GM03348 (cell line): ENCODE data around the gene SMARCA4.
"Not testable (repeated sequence)": the region's sequence is repeated elsewhere in the genome, so short reads cannot be mapped to it uniquely, and the experiment has no call there.

Experiments used
- DNase-seq: peaks from one replicate; pipeline ENCODE4 v3.0.0; 2012; ENCODE audit warnings: low spot score

SMARCA4 gene

DNA sequence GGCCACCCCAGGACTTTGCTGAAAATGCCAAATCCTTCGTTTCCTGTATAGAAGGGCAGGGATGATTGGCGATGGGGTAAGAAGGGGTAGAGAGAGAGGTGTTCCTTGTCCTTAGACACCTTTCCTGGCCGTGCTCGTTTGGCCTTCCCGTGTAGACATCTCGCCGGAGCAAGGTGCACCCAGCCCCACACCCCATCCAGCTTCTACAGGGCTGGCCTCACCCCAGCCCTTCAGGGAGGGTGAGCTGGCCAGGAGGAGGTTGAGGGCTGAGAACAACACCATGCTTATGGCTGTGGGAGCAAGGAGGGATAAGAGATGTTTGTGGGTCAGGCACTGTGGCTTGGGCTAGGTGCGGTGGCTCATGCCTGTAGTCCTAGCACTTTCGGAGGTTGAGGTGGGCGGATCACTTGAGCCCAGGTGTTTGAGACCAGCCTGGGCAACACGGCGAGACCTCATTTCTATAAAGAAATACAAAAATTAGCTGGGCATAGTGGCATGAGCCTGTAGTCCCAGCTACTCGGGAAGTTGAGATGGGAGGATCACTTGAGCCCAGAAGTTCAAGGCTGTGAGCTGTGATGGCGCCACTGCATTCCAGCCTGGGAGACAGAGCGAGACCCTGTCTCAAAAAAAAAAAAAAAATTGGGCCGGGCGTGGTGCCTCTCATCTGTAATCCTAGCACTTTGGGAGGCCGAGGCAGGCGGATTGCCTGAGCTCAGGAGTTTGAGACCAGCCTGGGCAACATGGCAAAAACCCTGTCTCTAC, 15.5 kb downstream of the SMARCA4 start:
- DNase-seq: no peak

DNA sequence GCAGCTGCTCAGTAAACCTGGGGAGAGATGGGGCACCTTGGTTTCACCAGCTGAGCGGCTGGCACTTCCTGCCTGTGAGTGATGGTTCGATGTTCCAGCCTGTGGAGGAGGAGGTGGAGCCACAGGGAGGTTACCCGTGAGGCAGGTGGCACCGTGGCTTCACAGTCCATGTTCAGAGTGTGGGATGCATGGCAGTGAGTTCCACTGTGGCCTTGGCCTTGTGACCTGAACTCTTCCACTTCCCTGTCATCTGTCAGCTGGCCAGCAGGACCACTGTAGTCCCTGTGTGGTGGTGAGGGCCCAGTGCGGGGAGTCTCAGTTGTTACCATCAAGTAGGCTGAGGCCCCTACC, 16.9 kb downstream of the SMARCA4 start:
- no peak for DNase-seq

DNA sequence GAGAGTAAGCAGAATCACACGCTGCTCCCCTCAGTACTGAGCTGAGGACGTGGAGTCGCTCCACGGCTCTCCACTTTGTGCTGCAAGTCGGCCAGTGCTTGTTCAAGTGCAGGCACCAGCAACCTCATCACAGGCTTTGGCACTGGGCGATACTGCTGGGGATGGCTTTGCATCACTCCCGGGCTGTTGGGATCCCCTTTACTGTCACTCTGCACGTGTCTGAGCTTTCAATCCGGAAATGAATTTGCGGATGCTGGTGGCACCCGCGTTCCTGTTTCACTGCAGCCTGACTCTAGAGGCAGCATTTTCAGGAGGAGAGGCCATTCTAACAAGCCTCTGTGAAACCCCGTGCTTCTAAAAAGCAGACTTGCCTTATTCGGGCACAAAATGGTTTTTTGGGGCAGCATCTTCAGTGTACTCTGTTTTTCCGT, 19.1 kb downstream of the SMARCA4 start:
- no peak for DNase-seq

DNA sequence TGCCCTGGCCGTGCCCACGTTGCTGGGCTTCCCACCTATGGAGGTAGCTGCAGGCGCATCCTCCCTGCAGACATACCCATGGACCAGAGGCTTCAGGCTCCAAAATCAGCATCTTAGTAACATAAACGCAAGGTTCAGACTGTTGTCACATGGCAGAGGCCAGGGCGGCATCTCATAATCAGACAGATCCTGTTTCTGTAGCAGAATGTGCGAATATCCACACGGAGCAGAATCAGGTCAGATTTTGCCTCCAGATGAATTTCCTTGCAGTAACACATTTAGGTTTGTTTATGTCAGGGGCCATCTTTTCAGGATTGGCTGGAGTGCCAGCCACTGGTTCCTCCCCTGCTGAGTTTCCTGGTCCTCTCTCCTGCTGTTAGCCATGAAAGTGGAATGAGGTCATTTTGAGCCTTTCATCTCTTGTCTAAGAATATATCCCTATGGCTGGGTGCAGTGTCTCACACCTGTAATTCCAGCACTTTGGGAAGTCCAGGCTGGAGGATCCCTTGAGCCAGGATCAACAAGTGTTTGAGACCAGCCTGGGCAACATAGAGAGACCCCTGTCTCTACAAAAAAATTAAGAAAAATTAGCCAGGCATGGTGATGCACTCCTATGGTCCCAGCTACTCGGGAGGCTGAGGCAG, 20.5 kb downstream of the SMARCA4 start:
- DNase-seq: no peak

DNA sequence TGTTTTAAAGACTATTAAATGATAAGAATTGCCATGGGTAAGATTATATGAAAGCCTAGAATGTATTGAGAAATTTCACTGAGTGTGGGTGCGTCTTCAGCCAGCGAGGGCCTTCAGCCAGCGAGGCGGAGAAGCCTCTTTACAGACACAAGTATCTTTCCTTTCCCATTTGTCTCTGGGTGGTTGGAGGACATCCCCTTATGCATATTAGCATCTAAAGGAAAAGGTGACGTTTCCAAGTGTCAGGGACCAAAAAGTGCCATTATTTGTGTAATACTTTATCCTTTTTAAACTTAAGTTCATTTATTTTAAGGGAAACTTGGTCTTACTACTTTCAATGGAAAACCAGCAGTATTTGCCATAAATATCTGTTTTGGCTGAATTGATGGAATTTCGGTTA, 22.2 kb downstream of the SMARCA4 start:
- no peak for DNase-seq

DNA sequence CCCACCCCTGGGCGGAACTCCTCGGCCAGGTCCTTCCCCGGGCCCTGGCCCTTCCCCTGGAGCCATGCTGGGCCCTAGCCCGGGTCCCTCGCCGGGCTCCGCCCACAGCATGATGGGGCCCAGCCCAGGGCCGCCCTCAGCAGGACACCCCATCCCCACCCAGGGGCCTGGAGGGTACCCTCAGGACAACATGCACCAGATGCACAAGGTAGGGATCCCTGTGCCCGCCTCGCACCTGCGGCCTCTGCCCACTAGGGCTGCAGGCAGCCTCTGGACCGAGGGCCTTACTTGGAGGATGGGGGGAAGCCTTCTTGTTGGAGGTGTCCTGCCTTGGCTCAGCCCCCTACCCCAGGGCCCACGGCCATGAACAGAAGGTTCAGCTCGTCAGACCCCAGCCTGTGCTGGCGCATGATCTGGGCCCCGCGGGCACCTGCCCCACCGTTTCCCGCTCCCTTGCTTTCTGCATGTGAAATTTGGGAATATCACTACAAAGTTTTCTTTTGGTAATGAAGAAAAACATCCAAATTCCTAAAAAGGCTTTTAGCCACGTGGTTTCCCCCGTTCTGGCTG, 23.4 kb downstream of the SMARCA4 start:
- no peak for DNase-seq

DNA sequence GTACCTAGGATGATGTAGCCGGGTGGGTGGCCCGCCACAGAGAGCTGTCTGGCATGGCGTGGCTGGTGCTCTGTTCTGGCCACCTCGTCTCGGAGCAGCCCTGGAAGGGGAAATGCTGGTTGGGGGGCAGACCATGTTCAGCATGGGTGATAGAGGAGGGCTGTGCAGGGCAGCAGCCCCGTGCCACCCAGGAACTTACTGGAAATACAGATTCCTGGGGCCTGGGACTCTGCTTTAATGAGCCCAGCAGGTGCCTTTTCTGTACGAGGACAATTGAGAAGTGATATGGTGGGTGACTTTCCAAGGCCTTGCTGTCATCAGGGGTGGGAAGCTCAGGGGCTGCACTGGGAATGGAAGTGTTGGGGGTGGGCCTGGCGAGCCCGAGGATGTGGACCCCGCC, 24.7 kb downstream of the SMARCA4 start:
- DNase-seq: no peak

DNA sequence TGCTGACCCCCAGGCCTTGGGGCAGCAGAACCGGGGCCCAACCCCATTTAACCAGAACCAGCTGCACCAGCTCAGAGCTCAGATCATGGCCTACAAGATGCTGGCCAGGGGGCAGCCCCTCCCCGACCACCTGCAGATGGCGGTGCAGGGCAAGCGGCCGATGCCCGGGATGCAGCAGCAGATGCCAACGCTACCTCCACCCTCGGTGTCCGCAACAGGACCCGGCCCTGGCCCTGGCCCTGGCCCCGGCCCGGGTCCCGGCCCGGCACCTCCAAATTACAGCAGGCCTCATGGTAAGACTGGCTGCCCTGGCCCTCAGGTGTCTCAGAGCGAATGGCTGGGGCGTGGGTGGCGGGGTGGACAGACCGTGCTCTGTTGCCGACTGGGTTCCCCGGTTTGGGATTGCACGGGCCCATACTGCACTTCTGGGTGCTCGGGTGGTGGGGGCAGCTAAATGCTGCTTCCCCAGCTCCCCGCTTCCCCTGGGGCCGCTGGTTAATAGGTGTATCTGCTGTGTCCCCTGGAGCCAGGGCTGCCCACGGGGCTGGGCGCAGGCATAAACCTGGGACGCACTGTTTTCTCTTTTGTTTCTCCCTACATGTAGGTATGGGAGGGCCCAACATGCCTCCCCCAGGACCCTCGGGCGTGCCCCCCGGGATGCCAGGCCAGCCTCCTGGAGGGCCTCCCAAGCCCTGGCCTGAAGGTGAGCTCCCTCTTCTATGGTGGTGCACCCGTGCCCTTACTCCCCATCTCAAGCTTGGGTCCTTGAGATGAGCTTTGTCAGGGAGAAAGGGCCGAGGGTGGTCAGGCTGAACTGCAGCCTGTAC, 25.7 kb downstream of the SMARCA4 start:
- no peak for DNase-seq

DNA sequence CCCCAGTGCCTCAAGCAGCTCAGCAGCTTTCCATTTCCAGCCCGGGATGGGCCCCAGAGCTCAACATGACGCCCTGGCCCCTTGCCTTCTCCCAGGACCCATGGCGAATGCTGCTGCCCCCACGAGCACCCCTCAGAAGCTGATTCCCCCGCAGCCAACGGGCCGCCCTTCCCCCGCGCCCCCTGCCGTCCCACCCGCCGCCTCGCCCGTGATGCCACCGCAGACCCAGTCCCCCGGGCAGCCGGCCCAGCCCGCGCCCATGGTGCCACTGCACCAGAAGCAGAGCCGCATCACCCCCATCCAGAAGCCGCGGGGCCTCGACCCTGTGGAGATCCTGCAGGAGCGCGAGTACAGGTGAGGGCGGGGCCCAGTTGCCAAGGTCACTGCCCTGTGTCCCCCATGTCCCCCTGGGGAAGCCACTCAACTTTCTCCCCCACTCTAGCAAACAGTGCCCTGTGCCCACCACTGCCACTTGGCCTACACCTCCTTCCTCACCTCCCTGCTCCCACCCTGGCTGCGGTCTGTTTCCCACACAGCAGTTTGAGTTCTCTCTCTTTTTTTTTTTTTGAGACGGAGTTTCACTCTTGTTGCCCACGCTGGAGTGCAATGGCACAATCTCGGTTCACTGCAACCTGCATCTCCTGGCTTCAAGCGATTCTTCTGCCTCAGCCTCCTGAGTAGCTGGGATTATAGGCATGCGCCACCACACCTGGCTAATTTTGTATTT, 26.9 kb downstream of the SMARCA4 start:
- DNase-seq: no peak

DNA sequence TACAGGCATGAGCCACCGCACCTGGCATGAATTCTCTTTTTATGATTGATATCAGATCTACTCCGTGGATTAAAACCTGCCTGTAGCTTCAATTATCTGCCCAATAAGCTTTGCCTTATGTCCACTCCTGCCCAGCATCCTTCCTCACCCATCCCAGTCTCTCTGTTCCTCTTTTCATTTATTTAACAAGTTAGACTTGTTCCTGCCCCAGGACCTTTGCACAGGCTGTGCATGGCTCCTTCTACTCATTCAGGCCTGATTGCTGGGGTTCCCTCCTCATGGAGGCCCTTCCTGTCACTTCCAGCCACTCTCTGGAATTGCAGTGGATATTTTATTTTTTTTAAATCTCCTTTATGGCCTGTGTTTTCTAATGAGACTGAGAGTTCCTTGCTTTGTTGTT, 27.6 kb downstream of the SMARCA4 start:
- no peak for DNase-seq

DNA sequence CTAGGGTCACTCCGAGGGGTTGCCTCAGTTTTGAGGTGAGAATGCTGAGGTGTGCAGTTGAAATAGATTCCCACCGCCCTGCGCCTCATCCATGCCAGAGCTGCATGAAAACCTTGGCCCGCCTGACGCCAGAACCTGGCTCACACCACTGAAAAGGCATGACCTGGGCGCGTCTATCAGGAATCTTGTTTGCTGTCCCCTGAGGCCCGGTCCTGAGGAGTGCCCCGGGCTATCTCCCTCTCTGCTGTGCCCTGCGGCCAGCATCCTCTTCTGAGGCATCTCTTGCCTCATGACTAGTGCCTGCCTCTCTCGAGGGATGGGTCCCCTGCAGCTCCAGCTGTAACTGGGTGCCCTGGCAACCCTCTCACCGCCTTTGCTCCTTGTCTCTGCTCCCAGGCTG, 28.1 kb downstream of the SMARCA4 start:
- DNase-seq: no peak

DNA sequence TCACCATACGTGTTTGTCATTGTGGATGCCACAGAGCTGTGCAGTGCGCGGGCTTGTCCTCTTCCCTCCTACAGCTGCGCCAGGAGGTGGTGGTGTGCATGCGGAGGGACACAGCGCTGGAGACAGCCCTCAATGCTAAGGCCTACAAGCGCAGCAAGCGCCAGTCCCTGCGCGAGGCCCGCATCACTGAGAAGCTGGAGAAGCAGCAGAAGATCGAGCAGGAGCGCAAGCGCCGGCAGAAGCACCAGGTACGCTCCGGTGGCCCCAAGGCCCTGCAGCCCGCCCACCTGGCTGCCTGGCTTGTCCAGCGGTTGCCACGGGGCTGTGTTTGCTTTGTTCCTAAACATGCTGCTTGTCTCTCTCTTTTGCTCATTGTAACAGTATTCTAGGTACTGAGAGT, 30.2 kb downstream of the SMARCA4 start:
- no peak for DNase-seq

DNA sequence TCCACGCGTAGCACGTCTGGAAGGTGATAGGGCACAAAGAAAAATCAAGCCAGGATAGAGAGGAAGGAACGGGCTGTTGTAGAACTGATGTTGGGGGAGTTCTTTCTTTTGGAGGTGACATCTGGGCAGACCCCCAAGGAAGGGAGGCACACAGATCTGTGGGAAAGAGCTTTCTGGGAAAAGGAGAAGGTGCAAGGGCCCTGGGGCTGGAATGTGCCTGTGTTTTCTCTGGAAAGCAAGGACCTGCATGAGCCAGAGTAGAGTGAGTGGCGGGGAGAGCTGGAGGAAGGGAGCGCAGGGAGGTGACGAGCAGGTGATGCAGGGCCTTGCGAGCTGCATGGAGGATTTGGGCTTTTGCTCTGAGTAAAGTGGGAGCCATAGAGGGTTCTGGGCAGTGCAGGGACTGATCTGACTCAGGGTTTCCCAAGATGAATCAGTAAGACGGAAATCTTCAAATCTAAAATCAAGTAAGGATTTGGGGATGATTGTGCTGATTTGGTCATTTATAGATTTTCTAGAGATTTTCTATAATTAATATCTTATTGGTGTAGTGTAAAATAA, 30.8 kb downstream of the SMARCA4 start:
- no peak for DNase-seq

DNA sequence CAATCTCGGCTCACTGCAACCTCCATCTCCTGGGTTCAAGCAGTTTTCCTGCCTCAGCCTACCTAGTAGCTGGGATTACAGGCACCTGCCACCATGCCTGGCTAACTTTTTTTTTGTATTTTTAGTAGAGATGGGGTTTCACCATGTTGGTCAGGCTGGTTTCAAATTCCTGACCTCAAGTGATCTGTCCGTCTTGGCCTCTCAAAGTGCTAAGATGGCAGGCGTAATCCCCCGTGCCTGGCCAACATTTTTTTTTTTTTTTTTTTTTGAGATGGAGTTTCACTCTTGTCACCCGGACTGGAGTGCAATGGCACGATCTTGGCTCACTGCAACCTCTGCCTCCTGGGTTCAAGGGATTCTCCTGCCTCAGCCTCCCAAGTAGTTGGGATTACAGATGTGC, 31.3 kb downstream of the SMARCA4 start:
- DNase-seq: not testable (repeated sequence)

DNA sequence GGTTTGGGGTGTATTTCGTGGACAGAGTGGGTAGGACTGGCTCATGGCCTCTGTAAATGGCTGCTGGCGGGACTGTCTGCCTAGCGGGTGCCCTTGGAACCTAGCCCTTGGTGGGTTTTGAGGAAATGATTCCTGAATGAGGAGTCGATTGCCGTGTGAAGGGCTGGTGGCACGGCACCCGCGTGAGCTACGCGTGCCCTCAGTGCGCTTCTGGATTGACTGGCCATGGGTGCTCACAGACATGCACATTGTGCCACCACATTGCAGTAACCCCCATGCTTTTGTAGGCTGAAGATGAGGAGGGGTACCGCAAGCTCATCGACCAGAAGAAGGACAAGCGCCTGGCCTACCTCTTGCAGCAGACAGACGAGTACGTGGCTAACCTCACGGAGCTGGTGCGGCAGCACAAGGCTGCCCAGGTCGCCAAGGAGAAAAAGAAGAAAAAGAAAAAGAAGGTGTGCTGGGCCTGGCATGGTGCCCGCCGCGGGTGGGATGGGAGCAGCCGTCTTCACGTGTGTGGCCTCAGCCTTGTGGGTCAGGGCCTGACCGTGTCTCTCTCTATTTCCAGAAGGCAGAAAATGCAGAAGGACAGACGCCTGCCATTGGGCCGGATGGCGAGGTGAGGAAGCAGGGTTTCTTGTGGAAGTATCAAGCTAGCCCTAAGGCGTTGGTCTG, 35.2 kb downstream of the SMARCA4 start:
- no peak for DNase-seq

DNA sequence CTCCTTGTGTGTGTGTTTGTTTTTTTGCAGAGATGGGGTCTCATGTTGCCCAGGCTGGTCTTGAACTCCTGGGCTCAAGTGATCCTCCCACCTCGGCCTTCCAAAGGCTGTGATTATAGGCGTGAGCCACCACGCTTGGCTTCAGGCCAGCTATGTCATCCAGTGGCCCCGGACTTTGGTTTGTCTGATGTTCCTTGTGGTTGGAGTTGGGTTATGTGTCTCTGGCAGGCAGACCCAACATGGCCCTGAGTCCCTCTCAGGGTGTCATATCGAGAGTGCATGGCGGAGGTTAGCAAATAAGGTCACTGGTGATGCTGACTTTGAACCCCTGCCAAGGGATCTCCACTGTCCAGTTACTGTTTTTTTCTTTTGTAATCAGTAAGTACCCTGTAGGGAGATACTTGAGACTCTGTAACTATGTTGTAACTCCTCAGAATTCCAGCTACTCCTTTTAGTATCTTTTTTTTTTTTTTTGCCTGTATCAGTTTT, 37.3 kb downstream of the SMARCA4 start:
- no peak for DNase-seq

DNA sequence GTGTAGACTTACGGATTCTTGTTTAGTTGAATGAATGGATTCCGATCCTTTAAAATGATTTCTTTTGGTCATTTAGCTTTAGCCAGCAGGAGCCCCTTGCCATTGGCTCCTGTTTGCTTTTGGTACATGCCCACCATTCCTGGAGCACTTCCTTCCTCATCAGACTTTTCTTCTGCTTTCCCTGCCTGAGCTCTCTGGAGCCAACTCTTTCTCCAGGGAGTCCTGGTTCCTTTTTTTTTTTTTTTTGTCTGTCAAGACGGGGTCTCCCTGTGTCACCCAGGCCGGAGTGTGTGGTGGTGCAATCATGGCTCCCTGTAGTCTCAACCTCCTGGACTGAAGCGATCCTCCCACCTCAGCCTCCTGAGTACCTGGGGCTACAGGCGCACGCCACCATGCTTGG, 37.8 kb downstream of the SMARCA4 start:
- DNase-seq: no peak

DNA sequence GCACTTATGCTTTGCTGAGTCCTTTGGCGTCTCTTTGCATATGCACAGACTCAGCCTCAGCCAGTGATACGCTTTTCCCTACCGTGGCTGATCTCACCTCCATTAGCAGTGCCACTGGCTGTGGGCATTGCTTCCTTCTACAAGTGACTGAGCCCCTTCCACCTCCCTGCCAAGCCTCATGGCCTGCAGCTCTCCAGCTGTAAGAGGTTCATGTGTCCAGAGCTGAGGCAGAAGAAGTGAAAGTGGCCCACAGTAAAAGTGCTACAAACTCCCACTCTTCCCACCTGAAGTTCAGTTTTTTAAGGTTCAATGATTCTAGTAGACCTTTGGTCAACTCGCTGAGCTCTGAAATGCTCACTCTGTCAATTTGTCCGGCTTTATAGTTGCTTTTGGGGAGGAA, 44.7 kb downstream of the SMARCA4 start:
- no peak for DNase-seq

DNA sequence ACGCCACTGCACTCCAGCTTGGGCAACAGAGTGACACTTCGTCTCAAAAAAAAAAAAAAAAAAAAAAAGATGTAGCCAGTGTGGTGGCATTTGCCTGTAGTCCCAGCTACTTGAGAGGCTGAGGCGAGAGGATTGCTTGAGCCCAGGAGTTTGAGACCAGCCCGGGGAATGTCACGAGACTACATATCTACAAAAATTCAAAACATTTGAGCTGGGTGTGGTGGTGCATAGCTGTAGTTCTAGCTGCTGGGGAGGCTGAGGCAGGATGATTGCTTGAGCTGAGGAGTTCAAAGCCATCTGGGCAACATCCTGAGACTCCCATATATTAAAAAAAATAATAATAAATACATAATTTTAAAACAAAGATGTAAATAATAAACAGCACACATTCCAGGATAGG, 46.6 kb downstream of the SMARCA4 start:
- DNase-seq: no peak

DNA sequence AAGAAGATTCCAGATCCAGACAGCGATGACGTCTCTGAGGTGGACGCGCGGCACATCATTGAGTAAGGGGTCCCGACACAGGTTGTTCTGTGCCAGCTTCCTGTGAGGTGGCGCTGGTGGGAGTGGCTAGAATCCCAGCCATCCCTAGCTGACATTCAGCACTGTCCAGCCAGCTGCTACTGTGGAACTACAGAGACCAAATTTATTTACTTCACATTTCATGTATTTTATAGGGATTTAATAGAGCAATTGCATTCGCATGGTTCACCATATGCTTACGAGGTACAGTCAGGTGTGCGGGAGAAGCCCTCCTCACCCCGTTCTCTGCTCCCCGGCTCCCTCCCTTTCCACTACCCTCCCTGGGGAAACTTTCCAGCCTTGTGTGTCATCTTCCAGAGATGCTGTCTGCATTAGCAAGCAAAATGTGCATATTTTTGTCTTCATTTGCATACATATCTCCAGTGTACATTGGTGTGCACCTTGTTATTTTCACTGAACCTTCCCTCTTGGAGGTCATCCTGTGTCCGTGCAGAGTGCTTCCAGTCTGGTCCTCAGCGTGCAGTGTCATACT, 47.2 kb downstream of the SMARCA4 start:
- DNase-seq: no peak

DNA sequence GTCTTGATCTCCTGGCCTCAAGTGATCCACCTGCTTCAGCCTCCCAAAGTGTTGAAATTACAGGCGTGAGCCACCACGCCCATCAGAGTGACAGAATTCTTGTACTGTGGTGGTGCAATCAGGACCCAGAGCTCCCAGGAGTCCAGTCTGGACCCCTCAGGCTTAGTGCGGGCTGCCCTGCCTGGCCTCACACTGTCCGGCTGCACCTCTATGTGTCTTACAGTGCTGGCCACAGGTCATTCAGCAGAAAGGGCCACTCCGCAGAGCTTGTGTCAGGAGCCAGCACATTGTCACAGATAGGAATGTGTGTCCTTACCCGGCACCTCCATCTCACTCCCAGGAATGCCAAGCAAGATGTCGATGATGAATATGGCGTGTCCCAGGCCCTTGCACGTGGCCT, 49.2 kb downstream of the SMARCA4 start:
- DNase-seq: no peak
